ENCODE measurements around the gene KCNG4. TPM values are rescaled to one million over a fixed set of nuclear protein-coding genes. Genes with fewer than 3 reads are reported as not detected.

The KCNG4 gene
- polyA plus RNA-seq, 1 donor (not counting 4 experiments of a cell fraction or from before 2014, with no cell fraction given): not detected

DNA sequence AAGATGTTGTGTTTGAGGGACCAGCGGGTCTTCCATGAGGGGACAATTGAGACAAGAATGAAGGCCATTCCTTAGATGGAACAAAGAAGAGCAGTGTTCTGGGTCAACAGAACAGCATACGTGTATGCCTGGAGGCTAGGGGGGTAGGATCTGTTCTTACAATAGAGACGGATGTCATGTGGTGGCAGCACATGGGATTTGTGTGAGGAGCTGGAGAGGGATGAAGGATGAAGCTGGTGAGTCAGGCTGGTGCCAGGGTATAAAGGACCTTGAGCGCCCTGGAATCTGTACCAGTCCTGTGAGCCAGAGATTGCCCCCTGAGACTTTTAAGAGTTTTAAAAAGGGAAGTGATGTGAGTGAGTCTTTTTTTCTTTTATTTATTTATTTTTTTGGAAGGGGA, 32.1 kb upstream of the KCNG4 start:
- FAIRE-seq (no peak), DNase-seq (ENCODE audit: low read depth, low spot score) (no peak)
- dilution Hi-C loops (cut with MboI; ENCODE audit: extremely low pct_ligation_motif_present, low sequenced_read_pairs): loop anchor here (25.0 kb wide), 1 partner anchor 165 kb away; no protein-coding TSS in a partner anchor
- Histone ChIP-seq H3K4me1 (ENCODE audit: control insufficient read depth, extremely low read depth, insufficient read depth, low read length) (no peaks in the 10 kb centered on the region), H2AFZ (ENCODE audit: control insufficient read depth, low read length) (no peak overlapping the region), H4K20me1 (ENCODE audit: control insufficient read depth, extremely low read depth, insufficient read depth, low read length) (no peaks in the 10 kb centered on the region), H3K9ac (ENCODE audit: control insufficient read depth, extremely low read depth, insufficient read depth, low read length) (no peak overlapping the region), H3K36me3 (ENCODE audit: control insufficient read depth in 2 of 2, extremely low read depth in 1 of 2, insufficient read depth in 2 of 2, low read length in 2 of 2) (no peaks in the 10 kb centered on the region), H3K27me3 (ENCODE audit: control insufficient read depth, extremely low read depth, insufficient read depth, low read length) (peaks cover 11% of the 10 kb centered on the region), H3K4me3 (ENCODE audit: control insufficient read depth in 2 of 3, extremely low read depth in 1 of 3, insufficient read depth in 2 of 3, low read depth in 1 of 3, low read length in 3 of 3) (no peak overlapping the region), H3K9me1 (ENCODE audit: control insufficient read depth, extremely low read depth, insufficient read depth, low read length) (no peaks in the 10 kb centered on the region), H3K4me2 (ENCODE audit: control insufficient read depth, extremely low read depth, insufficient read depth, low read depth, low read length) (no peak overlapping the region), H3K9me3 (ENCODE audit: control insufficient read depth, low read depth, low read length) (no peaks in the 10 kb centered on the region), H3K79me2 (ENCODE audit: control insufficient read depth, insufficient read depth, low read length) (no peaks in the 10 kb centered on the region), H3K27ac (ENCODE audit: control insufficient read depth, insufficient read depth, low read length) (no peak overlapping the region)
- TF ChIP-seq, protein P1, sequence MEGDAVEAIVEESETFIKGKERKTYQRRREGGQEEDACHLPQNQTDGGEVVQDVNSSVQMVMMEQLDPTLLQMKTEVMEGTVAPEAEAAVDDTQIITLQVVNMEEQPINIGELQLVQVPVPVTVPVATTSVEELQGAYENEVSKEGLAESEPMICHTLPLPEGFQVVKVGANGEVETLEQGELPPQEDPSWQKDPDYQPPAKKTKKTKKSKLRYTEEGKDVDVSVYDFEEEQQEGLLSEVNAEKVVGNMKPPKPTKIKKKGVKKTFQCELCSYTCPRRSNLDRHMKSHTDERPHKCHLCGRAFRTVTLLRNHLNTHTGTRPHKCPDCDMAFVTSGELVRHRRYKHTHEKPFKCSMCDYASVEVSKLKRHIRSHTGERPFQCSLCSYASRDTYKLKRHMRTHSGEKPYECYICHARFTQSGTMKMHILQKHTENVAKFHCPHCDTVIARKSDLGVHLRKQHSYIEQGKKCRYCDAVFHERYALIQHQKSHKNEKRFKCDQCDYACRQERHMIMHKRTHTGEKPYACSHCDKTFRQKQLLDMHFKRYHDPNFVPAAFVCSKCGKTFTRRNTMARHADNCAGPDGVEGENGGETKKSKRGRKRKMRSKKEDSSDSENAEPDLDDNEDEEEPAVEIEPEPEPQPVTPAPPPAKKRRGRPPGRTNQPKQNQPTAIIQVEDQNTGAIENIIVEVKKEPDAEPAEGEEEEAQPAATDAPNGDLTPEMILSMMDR (optimal IDR thresholded peaks at IDR 0.05 in 1 of 3, IDR thresholded peaks at IDR 0.05 in 1 of 3, conservative IDR thresholded peaks at IDR 0.05 in 1 of 3; ENCODE audit: extremely low read depth in 1 of 3, insufficient read depth in 2 of 3, low read length in 3 of 3): no peak
- TF ChIP-seq EZH2 (IDR thresholded peaks at IDR 0.05; ENCODE audit: low read length): no peak

DNA sequence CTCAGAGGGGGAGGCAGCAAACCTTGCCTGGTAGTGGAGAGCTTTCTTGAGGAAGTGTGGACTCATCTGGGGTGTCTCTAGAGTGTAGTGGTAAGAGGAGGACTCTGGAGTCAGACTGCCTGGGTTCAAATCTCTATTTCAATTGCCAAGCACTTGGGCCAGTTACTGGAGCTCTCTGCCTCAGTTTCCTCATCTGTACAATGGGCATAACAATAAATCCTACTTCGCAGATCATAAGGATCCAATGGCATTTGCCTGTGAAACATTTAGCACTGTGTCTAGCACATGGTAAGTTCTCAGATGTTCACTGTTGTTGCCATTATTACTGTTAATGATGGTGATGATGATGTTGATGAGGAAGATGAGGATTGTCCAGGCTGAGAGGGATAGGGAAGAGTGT, 31.2 kb upstream of the KCNG4 start:
- no peak overlapping the region for H3K9ac ChIP-seq (ENCODE audit: control insufficient read depth, extremely low read depth, insufficient read depth, low read length)
- FAIRE-seq (no peak), DNase-seq (ENCODE audit: low read depth, low spot score) (no peak)
- no peak overlapping the region for H3K4me2 ChIP-seq (ENCODE audit: control insufficient read depth, extremely low read depth, insufficient read depth, low read depth, low read length)
- no peaks in the 10 kb centered on the region for H4K20me1 ChIP-seq (ENCODE audit: control insufficient read depth, extremely low read depth, insufficient read depth, low read length)
- H3K9me3 ChIP-seq (ENCODE audit: control insufficient read depth, low read depth, low read length): no peaks in the 10 kb centered on the region
- no peaks in the 10 kb centered on the region for H3K79me2 ChIP-seq (ENCODE audit: control insufficient read depth, insufficient read depth, low read length)
- peaks cover 11% of the 10 kb centered on the region for H3K27me3 ChIP-seq (ENCODE audit: control insufficient read depth, extremely low read depth, insufficient read depth, low read length)
- dilution Hi-C loops (cut with MboI; ENCODE audit: extremely low pct_ligation_motif_present, low sequenced_read_pairs): loop anchor here (25.0 kb wide), 1 partner anchor 166 kb away; no protein-coding TSS in a partner anchor
- H2AFZ ChIP-seq (ENCODE audit: control insufficient read depth, low read length): no peak overlapping the region
- no peak for TF ChIP-seq EZH2 (IDR thresholded peaks at IDR 0.05; ENCODE audit: low read length)
- TF ChIP-seq, protein P1 (optimal IDR thresholded peaks at IDR 0.05 in 1 of 3, IDR thresholded peaks at IDR 0.05 in 1 of 3, conservative IDR thresholded peaks at IDR 0.05 in 1 of 3; ENCODE audit: extremely low read depth in 1 of 3, insufficient read depth in 2 of 3, low read length in 3 of 3): no peak
- no peaks in the 10 kb centered on the region for H3K36me3 ChIP-seq (ENCODE audit: control insufficient read depth in 2 of 2, extremely low read depth in 1 of 2, insufficient read depth in 2 of 2, low read length in 2 of 2)
- no peaks in the 10 kb centered on the region for H3K9me1 ChIP-seq (ENCODE audit: control insufficient read depth, extremely low read depth, insufficient read depth, low read length)
- no peaks in the 10 kb centered on the region for H3K4me1 ChIP-seq (ENCODE audit: control insufficient read depth, extremely low read depth, insufficient read depth, low read length)
- no peak overlapping the region for H3K27ac ChIP-seq (ENCODE audit: control insufficient read depth, insufficient read depth, low read length)
- H3K4me3 ChIP-seq (ENCODE audit: control insufficient read depth in 2 of 3, extremely low read depth in 1 of 3, insufficient read depth in 2 of 3, low read depth in 1 of 3, low read length in 3 of 3): no peak overlapping the region

Measured in keratinocyte (primary cell).